ENCODE data around the gene FBXO24.

The FBXO24 gene

GRCh38 chr7:100642534-100642907, 56.4 kb downstream of the FBXO24 start:
- H3K4me1 Mint-ChIP-seq = peaks cover 32% of the 10 kb centered on the region
- H3K9me3 Mint-ChIP-seq = no peaks in the 10 kb centered on the region
- H3K27me3 Mint-ChIP-seq (ENCODE audit: low read depth, poor library complexity) = peaks cover 30% of the 10 kb centered on the region
- TF ChIP-seq CTCF (IDR thresholded peaks at IDR 0.05) = no peak
- no peak overlapping the region for H3K4me3 Mint-ChIP-seq
- no peak overlapping the region for H3K27ac Mint-ChIP-seq
- DNase-seq = peak; percentile 27
- H3K36me3 Mint-ChIP-seq (ENCODE audit: low read depth) = no peaks in the 10 kb centered on the region

- Mint-ChIP-seq H3K27me3 (ENCODE audit: low read depth, poor library complexity) (peaks cover 49% of the 10 kb centered on the region), H3K4me3 (no peak overlapping the region), H3K9me3 (peaks cover 12% of the 10 kb centered on the region), H3K4me1 (peaks cover 10% of the 10 kb centered on the region), H3K27ac (no peak overlapping the region), H3K36me3 (ENCODE audit: low read depth) (no peaks in the 10 kb centered on the region)
- no peak for TF ChIP-seq CTCF (IDR thresholded peaks at IDR 0.05)
- no peak for DNase-seq
Observed at GRCh38 chr7:100649826-100650565, 63.9 kb downstream of the FBXO24 start.

Data from nephron progenitor cell (in vitro differentiated cells).